Type B pancreatic cell (in vitro differentiated cells): Measurements from ENCODE around the gene ZNF44. TPM values are rescaled to one million over a fixed set of nuclear protein-coding genes. Genes with fewer than 3 reads are reported as not detected.

Experiments used
- DNase-seq: peaks from one replicate; pipeline ENCODE4 v3.0.0; 2021; ENCODE audit warnings: mixed read lengths; ENCODE audit not compliant: unreplicated experiment; ENCODE audit errors: extremely low spot score
- H3K27ac Mint-ChIP-seq: 2 replicates; pipeline ENCODE4 v1.8.0; 2021; ENCODE audit warnings: mild to moderate bottlenecking, mixed read lengths
- H3K27me3 Mint-ChIP-seq: 2 replicates; pipeline ENCODE4 v1.8.0; 2021; ENCODE audit warnings: mixed read lengths
- H3K36me3 Mint-ChIP-seq: 2 replicates; pipeline ENCODE4 v1.8.0; 2021; ENCODE audit warnings: mixed read lengths
- H3K4me1 Mint-ChIP-seq: one replicate; pipeline ENCODE4 v1.8.0; 2021; ENCODE audit warnings: mixed read lengths; ENCODE audit not compliant: unreplicated experiment
- H3K4me3 Mint-ChIP-seq: 2 replicates; pipeline ENCODE4 v1.8.0; 2021; ENCODE audit warnings: mild to moderate bottlenecking, mixed read lengths
- H3K9me3 Mint-ChIP-seq: 2 replicates; pipeline ENCODE4 v1.8.0; 2021; ENCODE audit warnings: mixed read lengths
- long read RNA-seq: library from polyadenylated mRNA; unstranded; transcript quantifications from one replicate; pipeline ENCODE4 v2.0.0, GENCODE V29; 2020
- total RNA-seq: library from RNA; stranded (reverse); gene quantifications from 2 replicates; pipeline ENCODE4 v1.2.1, GENCODE V29; 2021; ENCODE audit warnings: low replicate concordance
- TF ChIP-seq, protein P1 (sequence below): fragments of 200-600 bp; sonication (generic); conservative IDR thresholded peaks from 2 replicates; pipeline ENCODE4 v1.5.0; 2021; ENCODE audit warnings: antibody characterized with exemption, mild to moderate bottlenecking

Gene ZNF44
- total RNA-seq = 11.7 and 13.0 TPM in 2 replicates
- long read RNA-seq, transcript ZNF44-202 (4 exons, 2,119 nt) = major isoform, 29 of 66 reads
- long read RNA-seq, partial matches to known transcripts = 1 of 66 reads
- long read RNA-seq, other reads (novel, unspliced or antisense) = 31 of 66 reads

DNA sequence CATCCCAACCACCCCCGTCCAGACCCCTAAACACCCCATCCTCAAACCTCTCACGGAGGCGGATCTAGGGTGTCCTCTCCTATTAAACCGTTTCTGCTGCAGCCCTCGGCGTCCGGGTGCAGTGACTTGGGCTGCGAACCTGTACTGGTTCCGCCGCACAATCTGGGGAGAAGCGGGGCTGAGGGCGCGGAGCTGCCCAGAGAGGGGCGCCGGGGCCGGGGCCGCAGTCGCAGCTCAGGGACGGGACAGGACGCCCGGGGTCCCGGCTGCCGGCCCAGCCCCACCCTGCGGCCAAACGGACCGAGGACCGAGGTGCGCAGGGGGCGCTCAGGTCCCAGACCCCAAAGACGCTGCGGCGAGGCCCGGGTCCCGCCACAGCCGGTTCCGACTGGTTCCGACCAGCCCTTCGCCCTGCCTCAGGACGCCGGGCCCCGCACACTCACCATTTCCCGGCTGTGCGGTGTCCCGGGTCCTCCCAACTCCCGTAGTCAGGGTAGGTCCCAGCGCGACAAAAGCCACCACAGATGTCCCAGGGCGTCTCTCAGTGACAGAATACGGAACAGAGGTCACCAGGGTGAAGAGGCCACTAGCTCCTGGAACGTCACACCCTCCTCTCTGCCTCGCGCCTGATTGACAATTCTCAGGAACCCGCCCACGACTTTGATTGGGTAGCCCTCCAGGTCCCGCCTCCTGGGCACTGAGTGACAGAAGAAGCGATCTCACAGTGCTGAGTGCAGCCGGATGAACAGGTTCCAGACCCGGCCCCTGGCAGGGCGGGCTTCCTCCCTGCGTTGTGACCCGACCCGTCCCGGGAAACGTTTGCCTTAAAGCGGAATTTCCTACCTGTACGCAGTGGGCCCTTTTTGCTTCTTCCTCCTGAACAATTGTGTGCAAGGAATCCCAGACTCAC, at the start of gene ZNF44:
TSS of gene ZNF44 (minus strand) at position 635 of the 910 bp plus-strand sequence. CDS start at position 446, 189 bp downstream.
- Mint-ChIP-seq H3K4me3 (peak within 1 kb of the TSS; percentile 100), H3K27me3 (no peaks in the 10 kb centered on the region), H3K36me3 (peaks cover 21% of the 10 kb centered on the region), H3K4me1 (peaks cover 24% of the 10 kb centered on the region), H3K27ac (peak within 1 kb of the TSS; percentile 99), H3K9me3 (no peaks in the 10 kb centered on the region)
- TF ChIP-seq, protein P1, sequence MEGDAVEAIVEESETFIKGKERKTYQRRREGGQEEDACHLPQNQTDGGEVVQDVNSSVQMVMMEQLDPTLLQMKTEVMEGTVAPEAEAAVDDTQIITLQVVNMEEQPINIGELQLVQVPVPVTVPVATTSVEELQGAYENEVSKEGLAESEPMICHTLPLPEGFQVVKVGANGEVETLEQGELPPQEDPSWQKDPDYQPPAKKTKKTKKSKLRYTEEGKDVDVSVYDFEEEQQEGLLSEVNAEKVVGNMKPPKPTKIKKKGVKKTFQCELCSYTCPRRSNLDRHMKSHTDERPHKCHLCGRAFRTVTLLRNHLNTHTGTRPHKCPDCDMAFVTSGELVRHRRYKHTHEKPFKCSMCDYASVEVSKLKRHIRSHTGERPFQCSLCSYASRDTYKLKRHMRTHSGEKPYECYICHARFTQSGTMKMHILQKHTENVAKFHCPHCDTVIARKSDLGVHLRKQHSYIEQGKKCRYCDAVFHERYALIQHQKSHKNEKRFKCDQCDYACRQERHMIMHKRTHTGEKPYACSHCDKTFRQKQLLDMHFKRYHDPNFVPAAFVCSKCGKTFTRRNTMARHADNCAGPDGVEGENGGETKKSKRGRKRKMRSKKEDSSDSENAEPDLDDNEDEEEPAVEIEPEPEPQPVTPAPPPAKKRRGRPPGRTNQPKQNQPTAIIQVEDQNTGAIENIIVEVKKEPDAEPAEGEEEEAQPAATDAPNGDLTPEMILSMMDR = no peak
- DNase-seq = peak; percentile 93

DNA sequence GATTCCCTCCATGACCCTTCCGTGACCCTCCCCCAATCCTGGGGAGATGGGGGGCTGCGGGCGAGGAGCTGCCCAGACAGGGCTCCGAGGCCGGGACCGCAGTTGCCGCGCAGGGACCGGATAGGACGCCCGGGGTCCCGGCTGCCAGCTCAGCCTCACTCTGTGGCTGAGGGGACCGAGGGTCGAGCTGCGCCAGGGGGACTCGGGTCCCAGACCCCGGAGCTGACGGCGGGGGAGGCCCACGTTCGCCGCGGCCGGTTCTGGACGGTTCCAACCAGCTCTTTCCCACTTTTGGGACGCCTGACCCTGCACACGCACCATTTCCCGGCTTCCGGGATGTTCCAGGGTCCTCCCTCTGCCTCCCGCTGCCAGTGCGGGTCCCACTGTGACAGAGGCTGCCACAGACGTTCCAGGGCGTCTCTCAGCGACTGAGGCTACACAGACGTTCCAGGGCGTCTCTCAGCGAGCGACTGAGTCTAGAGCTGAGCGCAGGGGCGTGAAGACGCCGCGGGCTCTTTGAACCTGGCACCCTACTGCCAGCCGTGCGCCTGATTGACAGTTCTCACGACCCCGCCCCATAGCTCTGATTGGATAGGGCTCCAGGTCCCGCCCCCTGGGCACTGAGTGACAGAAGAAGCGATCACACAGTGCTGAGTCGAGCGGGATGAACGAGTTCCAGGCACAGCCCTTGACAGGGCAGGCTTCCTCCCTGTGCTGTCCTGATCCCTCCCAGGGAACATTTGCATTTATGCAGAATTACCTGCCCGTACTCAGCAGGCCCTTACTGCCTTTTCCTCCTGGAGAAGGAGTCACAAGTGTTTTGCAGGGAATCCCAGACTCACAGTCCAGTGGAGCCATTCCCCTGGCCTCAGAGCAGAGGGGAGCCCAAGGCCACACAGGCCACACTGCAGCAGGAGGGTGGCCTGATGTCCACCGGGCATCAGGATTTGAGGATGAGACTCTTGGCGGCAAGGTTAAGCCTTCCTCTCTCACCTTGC, 38.8 kb upstream of the ZNF44 start, which contains the start of gene ZNF563:
TSS of gene ZNF563 (minus strand) at position 472 of the 998 bp plus-strand sequence. CDS start at position 321, 151 bp downstream.
- TF ChIP-seq, protein P1 = no peak
- H3K9me3 Mint-ChIP-seq = no peaks in the 10 kb centered on the region
- H3K27ac Mint-ChIP-seq = peak within 1 kb of the TSS; percentile 92
- no peaks in the 10 kb centered on the region for H3K27me3 Mint-ChIP-seq
- no peaks in the 10 kb centered on the region for H3K36me3 Mint-ChIP-seq
- H3K4me1 Mint-ChIP-seq = peaks cover 21% of the 10 kb centered on the region
- peak within 1 kb of the TSS; percentile 97 for H3K4me3 Mint-ChIP-seq
- DNase-seq = peak; percentile 96

DNA sequence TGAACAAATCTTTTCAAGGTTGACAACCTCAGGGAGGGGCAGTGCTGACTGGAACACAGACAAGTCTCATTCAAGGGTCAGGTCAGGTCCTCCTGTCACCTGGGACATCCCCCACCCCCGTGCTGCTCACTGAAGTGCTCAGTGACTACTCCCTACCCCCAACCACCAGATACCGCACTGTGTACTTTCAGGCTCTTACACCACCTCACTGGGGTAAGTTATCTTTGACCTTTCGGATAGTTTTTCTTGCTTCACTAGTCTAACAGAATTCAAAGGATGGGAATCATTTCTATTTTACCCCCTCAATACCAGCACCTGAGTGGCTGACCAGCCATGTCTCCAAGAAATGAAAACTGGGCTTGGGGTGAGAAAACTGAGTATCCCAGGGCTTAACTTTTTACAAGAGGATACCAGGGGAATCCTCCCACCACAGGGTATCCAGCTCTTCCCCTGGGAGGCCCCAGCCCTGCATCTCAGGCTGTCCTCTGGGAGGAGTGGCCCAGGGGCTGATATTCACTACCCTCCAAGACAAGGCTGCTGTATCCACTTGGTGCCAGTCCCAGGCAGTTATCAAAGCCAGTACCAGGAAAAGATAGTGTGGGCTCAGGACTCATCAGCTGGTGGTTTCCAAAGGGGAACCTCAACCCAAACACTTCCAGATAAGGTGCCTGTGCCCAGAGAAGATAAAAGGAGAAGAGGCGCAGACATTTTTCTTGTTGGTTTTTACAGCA, 36.7 kb upstream of the ZNF44 start:
- Mint-ChIP-seq H3K27ac (no peak overlapping the region), H3K4me1 (peaks cover 21% of the 10 kb centered on the region), H3K9me3 (no peaks in the 10 kb centered on the region), H3K4me3 (peak overlapping the region; percentile 97), H3K36me3 (no peaks in the 10 kb centered on the region), H3K27me3 (no peaks in the 10 kb centered on the region)
- no peak for DNase-seq
- TF ChIP-seq, protein P1 = no peak

DNA sequence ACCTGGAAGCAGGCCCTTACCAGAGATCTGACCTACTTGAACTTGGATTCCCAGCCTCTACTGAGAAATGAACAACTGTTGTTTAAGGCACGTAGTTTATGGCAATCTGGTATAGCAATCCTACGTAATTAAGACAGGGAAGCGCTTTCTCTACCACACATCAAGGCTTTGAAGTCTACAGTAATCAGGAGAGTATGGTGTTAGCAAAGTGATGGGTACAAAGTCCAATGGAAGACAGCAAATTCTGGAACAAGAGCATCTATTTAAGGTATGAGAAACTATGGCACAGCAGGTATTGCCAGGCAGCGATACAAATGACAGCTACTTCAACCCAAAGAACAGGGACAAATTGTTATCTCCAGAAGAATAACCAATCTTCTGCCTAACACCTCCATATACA, 35.7 kb upstream of the ZNF44 start:
- TF ChIP-seq, protein P1 = no peak
- Mint-ChIP-seq H3K27me3 (no peaks in the 10 kb centered on the region), H3K4me1 (peaks cover 21% of the 10 kb centered on the region), H3K27ac (no peak overlapping the region), H3K4me3 (no peak overlapping the region), H3K36me3 (no peaks in the 10 kb centered on the region), H3K9me3 (no peaks in the 10 kb centered on the region)
- no peak for DNase-seq

DNA sequence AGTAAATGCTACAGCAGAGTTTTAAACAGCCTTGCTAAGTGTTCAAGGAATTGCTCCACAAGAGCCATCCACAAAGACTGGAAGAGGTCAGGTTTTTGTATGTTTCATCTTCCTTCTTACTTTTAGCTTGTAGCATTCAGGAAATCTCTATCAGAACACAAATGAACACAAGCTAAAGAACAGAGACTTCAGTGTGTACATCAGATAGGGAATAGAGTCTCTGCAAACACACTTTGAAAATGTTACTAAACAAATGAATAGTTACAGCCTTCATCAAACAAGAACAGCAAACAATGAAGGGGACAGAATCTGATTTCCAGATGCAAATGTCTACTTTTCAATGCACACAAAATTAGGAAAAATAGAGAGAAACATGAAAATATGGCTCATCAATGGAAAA, 31.0 kb upstream of the ZNF44 start:
- Mint-ChIP-seq H3K27ac (no peak overlapping the region), H3K4me3 (no peak overlapping the region), H3K9me3 (no peaks in the 10 kb centered on the region), H3K27me3 (no peaks in the 10 kb centered on the region), H3K36me3 (peaks cover 13% of the 10 kb centered on the region), H3K4me1 (no peaks in the 10 kb centered on the region)
- DNase-seq = no peak
- TF ChIP-seq, protein P1 = no peak
